COLO668 (cell line): ENCODE measurements around the gene ZNF276.
"Not testable (repeated sequence)": the region's sequence is repeated elsewhere in the genome, so short reads cannot be mapped to it uniquely, and the experiment has no call there.

Source experiments
- DNase-seq: peaks from one replicate; lab custom pipeline; 2025; ENCODE audit not compliant: unreplicated experiment; lab: John Stamatoyannopoulos, UW

The ZNF276 gene

DNA sequence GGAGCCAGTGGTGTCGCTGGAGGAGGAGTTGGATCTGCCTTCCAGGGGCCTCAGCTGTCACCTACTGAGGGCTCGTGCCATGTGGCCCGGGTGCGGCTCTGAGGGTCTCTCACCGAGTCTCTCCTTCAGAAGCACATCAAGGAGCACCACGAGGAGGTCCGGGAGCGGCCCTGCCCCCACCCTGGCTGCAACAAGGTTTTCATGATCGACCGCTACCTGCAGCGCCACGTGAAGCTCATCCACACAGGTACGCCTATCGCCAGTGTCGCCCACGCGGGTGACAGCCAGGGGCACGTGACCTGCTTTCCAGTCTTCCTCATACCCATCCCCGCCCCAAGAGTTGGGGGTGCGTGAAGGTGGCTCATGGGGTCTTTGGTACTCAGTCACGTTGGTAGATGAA, 12.5 kb downstream of the ZNF276 start:
- DNase-seq: no peak

DNA sequence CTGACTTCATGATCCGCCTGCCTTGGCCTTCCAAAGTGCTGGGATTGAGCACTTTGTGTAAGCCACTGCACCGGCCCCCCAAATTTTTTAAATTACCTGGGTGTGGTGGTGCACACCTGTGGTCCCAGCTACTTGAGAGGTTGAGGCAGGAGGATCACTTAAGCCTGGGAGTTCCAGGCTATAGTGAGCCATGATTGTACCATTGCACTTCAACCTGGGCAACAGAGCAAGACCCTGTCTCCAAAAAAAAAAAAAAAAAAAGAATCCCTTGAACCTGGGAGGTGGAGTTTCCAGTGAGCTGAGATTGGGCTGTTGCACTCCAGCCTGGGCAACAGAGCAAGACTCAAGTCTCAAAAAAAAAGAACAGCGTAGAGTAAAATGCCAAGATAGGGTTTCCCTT, 15.2 kb downstream of the ZNF276 start:
- no peak for DNase-seq

DNA sequence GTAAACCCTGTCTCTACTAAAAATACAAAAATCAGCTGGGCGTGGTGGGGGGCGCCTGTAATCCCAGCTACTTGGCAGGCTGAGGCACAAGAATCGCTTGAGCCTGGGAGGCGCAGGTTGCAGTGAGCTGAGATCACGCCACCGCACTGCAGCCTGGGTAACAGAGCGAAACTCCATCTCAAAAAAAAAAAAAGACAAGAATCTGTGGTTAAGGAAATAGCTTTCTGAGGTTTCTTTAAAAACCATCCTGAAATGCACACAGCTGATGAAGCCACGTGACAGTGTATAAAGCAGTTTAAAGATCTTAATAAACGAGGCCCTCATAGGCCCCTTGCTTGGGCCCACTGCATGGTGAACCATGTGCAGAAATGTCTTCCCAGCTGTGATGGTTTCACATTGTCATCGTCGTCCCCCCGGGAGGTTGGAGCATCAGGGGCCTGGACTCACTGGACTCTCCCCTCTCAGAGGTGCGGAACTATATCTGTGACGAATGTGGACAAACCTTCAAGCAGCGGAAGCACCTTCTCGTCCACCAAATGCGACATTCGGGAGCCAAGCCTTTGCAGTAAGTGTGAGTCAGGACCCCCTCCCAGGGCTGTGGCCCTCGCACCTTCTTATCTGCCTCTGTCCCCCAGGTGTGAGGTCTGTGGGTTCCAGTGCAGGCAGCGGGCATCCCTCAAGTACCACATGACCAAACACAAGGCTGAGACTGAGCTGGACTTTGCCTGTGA, 16.2 kb downstream of the ZNF276 start:
- DNase-seq: no peak

DNA sequence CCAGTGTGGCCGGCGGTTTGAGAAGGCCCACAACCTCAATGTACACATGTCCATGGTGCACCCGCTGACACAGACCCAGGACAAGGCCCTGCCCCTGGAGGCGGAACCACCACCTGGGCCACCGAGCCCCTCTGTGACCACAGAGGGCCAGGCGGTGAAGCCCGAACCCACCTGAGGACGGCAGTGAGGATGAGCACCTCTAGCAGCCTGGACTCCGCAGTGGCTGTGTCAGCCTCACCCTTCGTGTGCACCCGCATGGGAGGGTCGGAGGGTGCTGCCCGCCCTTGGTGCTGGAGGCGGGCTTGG, 16.7 kb downstream of the ZNF276 start:
- DNase-seq: no peak

DNA sequence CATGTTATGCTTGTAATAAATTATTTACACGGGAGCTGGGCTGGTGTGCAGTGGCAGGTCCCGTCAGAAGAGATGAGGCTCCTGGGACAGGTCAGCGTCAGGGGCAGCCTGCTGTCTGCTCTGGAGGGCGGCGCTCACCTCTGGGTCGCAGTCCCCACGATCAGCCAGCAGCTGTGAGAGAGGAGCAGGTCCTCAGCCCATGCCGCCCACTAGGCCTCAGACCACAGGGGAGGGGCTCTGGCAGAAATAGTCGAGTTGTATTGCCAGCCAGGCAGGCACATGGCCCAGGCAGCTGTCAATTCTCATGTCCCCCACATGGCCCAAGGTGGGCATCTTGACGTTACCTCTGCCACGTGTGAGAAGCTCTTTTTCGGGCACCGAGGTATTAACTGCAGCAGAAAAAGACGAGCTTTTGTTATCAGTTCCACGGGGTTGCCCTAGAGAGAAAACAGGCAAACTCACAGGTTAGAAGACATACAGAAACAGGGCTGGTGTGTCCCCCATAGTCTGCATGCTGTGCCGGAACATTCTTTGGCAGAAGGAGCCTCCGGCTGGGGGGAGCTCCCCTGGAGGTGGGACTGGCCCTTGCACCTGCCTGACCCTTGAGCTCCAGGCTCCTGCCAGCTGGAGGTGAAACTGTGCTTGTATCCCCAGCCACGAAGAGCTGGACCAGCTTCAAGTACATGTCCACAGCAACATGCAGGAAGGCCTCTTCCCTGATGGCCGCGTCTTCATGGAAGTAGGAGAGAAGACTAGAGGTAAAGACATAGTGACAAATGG, 17.4 kb downstream of the ZNF276 start:
- no peak for DNase-seq

DNA sequence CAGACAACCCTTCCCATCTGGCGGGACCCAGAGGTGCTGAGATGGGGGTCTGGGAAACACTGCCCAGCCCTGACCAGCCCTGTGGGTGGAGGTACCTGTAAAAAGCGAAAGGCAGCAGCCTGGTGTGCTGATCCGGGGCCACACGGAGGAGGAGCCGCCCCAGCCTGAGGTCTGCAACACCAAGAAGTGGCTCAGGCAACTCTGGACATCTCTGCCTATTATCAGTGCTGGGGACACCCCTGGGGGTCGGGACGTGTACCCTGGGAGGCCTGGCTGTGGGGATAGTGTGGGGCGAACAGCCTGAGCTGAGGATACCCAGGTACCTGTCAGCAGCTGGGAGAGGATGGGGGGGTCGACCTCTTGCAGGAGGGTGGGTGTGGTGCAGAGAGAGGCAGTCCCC, 18.0 kb downstream of the ZNF276 start:
- no peak for DNase-seq

DNA sequence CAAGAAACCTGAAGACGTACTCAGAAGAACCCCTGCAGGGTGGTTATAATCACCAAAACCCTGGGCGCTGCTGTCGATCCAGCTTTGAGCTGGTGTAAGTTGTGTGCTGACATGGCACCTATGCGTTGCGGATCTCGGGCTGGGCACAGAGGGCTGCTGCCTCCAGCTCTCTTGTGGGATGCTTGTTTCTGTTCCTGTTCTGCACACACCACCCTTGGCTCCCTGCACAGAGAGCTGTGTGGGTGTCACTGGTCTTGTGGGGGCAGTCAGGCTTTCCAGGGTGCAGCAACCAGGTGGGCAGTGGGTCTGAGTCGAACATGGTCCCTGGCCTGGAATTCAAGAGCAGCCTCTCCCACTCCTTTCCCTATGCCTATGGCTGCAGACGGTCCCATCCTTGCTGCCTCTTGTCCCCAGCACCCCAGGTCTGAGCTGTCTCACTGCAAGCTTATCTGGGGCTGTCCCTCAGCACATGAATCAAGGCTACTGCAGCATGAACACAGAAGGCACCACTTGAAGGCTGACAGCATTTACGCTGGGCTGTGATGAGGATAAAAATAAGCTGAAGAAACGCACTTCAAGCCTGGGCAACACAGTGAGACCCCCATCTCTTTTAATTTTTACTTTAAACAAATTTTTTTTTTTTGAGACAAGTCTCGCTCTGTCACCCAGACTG, 20.1 kb downstream of the ZNF276 start:
- no peak for DNase-seq

DNA sequence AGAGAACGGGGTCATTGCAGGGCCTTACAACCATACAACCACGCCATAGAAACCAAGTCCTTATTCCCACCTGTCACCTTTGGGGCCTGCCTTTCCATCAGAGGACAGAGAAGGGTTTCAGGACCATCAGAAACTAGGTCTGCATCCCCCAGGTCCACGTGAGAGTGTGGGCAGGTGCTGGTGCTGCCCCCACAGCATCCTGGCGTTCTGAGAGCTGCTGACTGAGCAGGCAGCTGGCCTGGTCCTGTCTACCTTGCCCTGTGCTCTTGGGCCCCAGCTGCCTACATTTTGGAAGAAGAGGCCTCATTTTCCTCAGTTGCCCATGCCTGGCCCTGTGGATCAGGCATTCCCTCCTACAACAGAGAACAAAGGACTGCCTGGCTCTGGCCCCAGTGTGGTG, 21.6 kb downstream of the ZNF276 start:
- no peak for DNase-seq

DNA sequence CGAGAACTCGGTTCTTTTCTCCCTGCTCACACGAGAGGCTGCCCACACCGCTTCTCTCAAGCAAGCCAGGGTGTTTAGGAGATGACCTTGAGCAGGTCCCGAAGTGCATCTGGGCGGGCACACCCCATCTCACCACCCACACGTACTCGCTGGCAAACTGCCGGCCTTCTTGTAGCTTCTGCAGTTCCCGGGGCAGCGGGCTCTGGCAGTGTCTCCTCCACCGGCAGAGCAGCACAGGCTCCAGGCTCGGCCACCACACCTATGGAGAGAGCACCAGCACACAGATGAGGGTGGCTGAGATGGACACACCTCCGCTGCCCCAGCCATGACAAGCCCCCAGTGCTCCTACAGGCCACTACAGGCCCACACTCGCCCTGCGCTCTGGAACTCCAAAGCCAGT, 23.5 kb downstream of the ZNF276 start:
- no peak for DNase-seq

DNA sequence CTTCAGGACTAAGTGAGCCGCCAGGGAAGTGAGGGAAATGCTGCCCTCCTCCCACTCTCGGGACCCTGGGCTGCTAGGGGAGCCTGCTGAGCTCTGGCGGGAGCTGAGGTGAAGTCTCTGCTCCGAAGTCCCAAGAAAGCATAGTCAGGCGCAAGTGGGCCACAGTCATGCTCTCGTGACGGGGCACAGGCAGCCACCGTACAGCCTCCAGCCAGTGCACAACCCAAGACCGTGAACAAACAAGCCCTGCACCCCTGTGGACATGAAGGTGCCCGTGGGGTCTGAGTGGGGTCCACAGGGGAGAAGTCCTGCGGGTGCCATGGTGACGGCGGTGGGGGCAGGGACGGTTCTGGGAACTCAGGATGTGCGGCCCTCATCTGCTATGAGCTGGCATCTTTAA, 24.7 kb downstream of the ZNF276 start:
- no peak for DNase-seq

DNA sequence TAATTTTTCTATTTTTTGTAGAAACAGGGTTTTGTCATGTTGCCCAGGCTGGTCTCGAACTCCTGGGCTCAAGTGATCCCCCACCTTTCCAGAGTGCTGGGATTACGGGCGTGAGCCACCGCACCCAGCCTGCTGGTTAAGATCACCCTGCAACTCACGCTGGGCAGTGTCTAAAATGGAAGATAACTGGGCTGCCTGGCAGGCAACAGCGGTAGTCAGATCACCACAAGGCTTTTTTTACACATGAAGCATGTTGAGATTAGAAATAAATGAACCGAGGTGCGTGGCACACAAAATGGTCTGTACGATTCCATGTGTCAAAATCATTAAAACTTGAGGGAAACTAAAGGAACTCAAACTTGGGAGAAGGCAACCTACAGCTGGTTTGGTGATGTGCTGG, 26.7 kb downstream of the ZNF276 start:
- DNase-seq: no peak

DNA sequence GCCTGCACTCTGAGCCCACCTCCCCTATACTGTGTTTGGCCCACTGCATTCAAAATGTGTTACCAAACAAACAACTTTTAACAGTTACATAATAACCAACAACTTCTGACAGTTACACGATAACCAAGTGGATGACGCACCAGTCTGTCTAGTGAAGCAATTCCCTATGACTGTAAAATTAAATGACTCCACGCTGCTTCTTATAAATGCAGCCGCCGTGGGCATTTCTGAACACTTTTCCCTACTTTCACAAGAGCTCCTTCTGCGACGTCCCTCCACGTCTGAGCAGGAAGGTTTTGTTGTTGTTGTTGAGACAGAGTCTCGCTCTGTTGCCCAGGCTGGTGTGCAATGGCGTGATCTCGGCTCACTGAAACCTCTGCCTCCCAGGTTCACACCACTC, 27.6 kb downstream of the ZNF276 start:
- DNase-seq: no peak

DNA sequence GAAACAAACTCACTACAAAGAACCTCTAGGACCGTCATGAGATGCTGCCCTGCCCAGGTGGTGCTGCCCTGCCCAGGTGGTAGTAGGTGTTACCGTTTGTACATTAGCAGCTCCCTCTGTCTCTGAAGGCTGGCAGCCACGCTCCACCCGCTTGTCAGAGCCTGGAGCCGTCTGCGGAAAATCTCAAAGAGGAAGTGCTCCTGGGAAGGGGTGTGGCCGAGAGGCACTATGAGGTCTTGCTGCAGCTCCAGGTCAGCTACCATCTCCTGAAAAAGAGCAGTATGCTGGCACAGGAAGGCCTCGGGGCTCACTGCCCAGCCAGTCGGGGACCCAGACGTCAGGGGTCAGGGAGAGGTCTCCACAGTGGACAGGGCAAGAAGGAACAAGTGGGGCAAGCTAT, 28.3 kb downstream of the ZNF276 start:
- DNase-seq: no peak

DNA sequence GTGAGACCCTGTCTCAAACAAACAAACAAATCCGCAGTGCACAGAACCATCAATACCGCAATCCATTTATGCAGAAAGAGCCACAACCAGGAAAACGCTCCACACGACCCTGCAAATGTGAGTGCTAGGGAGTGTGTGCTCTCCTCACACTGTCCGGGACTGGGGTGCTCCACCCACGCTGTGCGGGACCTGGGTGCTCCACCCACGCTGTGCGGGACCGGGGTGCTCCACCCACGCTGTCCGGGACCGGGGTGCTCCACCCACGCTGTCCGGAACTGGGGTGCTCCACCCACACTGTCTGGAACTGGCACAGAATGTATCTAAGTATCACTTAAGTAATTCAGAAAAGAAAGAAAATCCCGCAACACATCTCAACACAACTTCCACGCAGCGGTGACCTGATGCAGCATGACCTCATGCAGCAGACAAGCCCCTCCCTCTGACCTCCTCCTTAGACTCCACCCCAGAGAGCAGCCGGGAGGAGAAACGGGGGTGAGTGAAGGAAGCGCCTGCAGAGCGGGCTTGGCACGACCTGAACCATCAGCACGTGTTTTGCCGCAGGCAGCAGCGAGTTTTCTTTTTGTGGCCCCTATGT, 38.5 kb downstream of the ZNF276 start:
- no peak for DNase-seq

DNA sequence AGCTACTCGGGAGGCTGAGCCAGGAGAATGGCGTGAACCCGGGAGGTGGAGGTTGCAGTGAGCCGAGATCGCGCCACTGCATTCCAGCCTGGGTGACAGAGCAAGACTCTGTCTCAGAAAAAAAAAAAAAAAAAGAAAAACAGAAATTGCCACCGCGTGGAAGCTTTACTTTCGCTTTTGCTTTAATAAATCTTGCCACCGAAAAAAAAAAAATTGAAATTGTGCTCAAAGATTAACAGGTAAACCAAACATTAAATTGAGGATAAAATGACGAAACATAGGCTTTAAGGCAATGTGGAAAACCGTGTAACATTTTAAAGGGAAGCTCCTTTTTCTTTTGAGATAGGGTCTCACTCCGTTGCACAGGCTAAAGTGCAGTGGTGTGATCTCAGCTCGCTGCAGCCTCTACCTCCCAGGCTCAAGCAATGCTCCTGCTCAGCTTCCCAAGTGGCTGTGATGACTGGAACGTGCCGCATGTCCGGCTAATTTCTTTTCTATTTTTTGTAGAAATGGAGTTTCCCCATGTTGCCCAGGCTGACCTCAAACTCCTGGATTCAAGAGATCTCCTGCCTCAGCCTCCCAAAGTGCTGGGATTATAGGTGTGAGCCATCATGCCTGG, 40.1 kb downstream of the ZNF276 start:
- DNase-seq: no peak

DNA sequence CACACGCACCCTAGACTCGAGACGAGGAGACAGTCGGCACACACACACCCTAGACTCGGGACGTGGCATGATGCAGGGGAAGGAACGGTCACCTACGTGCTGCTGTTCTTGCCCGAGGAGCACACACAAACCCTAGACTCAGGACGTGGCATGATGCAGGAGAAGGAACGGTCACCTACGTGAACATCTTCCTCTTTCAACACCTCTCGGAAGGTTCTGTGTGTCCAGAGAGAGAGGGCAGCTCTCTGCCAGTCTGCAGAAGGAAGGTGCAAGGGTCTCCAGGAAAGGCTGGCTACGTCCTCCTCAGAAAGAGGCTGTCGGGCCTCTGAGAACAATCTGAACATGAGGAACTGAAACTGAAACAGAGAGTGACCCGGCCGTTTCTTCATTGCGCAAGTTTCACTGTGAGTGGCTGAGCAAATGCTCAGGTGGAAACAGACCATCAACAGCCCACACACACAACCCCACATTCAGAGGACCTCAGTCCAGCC, 43.4 kb downstream of the ZNF276 start:
- DNase-seq: no peak

DNA sequence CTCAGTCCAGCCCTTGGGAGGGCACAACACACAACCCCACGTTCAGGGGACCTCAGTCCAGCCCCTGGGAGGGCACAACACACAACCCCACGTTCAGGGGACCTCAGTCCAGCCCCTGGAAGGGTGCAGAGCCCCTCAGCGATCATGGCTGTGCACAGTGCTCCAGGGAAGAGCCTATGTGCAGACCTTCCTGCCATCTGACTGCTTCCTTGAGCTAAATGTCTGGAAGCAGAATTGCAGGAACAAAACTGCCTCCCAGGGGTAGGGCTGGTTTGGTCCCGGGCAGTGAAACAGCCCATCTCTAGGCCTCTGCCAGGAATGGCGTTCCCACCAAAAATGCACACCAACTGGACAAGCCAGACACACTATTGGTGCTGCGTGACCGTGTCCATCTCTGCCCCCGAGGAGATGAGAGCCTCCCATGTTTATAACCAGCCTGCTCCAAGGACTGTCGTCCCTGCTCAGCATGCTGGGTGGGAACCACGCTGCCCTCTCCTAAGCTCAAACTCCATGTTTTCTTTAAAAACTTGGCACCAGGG, 44.0 kb downstream of the ZNF276 start:
- no peak for DNase-seq

DNA sequence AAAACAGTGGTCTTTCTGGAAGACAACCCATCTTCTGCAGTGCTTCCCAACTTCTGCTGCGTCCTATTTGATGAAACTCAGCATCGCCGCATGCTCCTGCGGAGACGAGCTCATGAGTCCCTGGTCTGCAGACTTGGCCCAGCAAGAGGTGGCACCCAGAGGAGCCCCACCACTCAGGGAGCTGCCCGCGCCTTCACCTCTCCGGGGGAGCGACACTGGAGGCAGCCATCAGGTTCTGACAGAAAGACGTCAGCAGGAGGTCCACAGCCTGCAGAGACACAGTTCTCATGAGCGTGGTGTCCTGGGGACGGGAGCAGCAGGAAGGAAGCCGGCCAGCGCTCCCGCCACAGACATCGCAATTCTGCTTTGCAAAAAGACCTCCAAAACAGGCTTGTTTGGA, 49.0 kb downstream of the ZNF276 start:
- no peak for DNase-seq

DNA sequence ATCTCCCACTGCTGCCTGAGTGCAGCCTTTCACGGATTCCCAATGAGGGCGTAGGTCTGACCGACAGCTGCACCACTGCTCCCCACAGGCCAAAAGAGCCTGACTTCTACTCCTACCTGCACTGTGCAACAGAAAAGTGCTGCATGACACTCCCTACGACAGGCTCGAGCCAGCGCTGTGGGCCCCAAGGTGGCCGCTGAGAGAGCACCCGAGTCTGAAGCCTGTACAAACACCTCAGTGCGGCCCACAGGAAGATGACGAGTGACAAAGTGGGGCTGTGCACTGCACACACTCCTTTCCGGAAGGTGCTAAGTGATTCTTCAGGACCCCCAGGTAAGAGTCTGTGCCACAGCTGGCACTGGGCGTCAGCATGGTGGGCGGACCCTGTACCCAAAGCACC, 53.9 kb downstream of the ZNF276 start:
- DNase-seq: no peak

DNA sequence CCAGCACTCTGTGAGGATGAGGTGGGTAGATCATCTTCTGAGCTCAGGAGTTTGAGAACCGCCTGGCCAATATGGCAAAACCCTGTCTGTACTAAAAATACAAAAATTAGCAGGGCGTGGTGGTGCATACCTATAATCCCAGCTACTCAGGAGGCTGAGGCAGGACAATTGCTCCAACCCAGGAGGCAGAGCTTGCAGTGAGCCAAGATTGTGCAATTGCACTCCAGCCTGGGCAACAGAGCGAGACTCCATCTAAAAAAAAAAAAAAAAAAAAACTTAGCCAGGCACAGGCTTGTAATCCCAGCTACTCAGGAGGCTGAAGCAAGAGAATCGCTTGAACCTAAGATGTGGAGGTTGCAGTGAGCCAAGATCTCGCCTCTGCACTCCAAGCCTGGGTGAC, 56.9 kb downstream of the ZNF276 start:
- DNase-seq: not testable (repeated sequence)

DNA sequence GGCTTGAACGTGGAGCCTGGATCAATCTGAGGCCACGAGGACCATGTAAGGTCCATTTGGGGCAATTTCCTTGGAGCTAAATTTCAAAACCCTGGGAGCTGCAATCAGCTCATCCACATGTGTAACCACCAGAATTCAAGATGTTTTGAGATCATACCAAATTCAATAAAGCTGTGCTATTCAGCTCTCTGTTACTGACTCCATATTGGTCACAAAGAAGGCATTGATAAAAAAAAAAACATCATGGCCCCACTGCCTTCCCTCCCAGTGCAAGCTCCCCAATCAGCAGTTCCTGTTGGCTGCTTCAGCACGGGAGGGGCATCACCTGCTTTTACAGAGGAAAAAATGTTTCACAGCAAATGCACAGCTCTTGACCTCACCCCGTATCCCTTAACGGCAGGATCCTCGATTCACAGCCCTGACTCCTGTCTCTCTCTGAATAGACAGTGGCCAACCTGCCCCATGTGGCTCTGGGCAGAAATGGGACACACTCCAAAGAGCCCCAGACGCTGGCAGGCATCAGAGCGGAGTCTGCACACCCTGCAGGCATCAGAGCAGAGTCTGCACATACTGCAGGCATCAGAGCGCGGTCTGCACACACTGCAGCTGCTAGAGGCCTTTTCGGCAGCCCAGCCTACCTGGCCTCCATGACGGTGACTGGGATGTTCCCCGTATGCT, 58.0 kb downstream of the ZNF276 start:
- no peak for DNase-seq
